Measurements from ENCODE around the gene E2F4.

DNA sequence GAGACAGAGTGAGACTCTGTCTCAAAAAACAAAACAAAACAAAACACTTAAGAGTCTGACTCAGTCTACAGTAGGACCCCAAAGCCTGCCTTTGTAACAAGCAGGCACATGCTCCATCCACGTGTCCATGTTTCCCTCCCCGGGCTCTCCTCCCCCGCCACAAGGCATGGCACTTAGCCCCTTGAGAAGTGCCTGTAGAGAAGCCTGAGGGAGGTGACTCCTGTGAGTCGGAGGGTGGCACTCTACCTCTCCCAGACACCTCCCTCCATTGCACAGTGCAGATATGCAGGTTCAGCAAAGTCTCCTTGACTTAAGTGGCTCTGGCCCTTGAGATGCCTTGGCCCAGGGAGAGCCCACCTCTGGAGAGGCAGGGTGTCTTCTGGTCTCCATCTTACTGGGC is 48.6 kb downstream of the E2F4 start:
- no peak for TF ChIP-seq YY1 (IDR thresholded peaks at IDR 0.05; ENCODE audit: insufficient read depth, insufficient read length)
- TF ChIP-seq ZNF274 (IDR thresholded peaks at IDR 0.05; ENCODE audit: low read depth, low read length): no peak
- TF ChIP-seq SUZ12 (IDR thresholded peaks at IDR 0.05; ENCODE audit: extremely low read depth, insufficient read depth, insufficient read length): no peak

Data from NT2/D1 (cell line).